ENCODE data around the gene CXADR.

GRCh38 chr21:17472182-17472581 lies 40.7 kb upstream of the CXADR start:
- TF ChIP-seq CTCF (IDR thresholded peaks at IDR 0.05) (no peak), POLR2A (IDR thresholded peaks at IDR 0.05) (no peak)
